C1 segment of cervical spinal cord (tissue), 14 donors: ENCODE data around the gene OGG1.
A peak's percentile ranks its signal among the peaks of the same experiment; 100 is the strongest.
"Not testable (repeated sequence)": the region's sequence is repeated elsewhere in the genome, so short reads cannot be mapped to it uniquely, and the experiment has no call there.

Source experiments
- DNase-seq, 14 donors: peaks; one replicate each; lab custom pipeline; 2025; lab: John Stamatoyannopoulos, UW

OGG1 gene

DNA sequence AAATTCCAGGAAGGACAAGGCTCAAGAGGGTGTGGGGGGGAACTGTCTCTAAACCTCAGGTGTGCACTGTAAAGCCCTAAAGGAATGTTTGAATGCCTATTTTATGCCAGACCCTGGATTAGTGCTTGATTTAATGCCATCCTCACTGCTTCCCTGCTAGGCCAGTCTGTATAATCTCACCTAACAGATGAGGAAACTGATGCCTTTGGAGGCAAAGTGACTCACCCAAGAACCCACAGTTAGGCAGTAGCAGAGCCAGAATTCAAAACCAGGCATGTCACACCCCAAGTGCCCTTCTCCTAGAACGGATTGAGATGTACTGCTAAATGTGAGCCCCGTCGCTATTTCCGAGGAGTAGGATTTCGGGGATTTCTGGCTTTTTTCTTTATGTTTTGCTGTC lies 12.2 kb downstream of the OGG1 start:
- DNase-seq = no peak

DNA sequence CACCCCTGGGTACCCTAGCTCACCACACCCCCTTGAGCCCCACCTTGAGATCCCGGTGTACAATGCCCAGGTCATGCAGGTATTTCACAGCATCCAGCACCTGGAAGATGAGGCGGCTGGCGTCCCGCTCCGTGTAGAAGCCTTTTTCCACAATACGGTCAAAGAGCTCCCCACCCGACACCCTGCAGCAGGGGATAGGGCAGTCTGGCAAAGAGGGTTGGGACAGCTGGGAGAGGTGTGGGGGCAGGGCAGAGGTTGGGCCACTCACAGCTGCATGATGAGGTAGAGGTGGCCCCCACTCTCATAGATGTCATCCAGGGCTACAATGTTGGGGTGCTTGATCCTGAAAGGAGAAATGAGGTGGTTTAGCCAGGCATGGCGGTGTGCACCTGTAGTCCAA lies 13.1 kb downstream of the OGG1 start:
- no peak for DNase-seq

DNA sequence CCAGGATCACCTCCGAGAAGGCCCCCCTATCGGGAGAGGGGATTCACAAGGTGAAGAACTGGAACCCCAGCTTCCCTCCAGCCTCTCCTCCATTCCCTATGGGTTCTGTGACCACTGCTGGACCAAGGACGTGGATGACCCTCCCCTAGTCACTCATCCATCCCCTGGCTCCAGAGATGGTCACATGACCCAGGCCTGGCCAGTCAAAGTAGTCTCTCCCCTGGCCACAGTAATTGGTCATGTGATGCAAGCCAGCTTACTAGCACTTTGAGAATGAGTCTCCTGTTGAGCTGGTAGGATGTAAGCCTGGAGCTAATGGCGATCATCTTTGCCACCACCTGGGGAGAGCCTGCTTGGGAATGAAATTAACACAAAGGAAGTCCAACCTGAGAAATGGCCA lies 16.1 kb downstream of the OGG1 start:
- DNase-seq = no peak

DNA sequence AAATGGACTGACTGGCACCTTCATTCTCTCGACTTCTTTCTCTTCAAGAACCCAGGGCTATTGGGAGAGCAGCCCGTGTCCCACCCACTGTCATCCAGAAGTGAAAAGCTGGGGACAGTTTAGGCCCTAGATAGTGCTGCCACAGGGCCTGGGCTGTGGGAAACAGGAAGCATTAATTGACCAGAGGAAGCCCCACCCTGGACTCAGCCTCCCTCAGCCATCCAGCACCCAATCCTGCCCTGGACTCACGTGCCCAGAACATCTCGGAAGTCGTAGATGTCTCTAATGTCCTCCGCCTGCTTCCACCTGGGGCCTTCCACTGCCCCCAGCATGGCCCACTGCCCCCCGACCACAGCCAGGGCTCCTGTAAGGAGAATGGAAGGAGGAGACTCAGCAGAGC lies 17.7 kb downstream of the OGG1 start:
- no peak for DNase-seq

DNA sequence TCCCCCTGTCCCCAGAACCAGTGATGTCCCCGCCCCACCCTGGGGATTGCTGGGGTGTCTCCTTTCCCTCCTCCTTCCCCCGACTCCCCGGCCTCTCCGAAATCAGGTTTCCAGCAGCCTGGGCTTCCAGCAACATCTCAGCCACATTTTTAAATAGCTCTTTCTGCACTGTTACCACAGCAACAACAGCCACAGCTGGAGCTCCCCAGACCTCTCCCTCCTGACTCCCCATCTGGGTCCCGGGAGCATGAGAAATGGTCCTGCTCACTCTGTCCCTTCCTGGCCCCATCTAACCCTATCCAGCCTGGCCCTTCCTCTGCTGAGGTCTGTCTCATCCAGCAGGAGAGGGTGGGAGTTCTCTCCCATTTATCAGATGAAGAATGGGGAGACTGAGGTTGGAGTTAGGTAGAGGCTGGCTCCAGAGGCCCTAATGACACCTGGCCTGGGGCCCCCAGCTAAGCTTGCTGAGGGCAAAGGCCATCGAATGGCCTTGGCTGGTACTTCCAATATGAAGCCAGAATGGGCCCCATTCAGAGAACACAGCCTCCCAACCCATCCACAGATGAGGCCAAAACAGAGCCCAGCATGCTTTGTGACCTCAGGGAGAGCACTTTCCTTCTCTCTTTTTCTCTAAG lies 18.5 kb downstream of the OGG1 start:
- DNase-seq = no peak

DNA sequence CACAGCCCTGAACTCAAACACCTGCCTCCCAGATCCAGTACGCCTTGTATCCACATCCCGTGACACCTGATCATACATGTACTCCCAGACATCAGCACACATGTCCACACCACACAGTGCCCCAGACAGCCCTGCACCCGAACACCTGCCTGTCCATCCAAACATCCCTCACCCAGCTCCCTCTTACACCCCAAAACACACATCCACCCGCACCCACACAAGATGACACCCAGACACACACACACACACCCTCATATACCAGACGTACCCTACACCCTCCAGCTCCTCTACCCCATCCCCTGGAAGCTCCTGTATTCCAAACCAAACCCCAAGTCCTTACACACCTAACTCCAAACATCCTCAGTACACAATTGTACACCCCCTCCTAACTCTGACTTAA lies 19.3 kb downstream of the OGG1 start:
- DNase-seq = no peak

DNA sequence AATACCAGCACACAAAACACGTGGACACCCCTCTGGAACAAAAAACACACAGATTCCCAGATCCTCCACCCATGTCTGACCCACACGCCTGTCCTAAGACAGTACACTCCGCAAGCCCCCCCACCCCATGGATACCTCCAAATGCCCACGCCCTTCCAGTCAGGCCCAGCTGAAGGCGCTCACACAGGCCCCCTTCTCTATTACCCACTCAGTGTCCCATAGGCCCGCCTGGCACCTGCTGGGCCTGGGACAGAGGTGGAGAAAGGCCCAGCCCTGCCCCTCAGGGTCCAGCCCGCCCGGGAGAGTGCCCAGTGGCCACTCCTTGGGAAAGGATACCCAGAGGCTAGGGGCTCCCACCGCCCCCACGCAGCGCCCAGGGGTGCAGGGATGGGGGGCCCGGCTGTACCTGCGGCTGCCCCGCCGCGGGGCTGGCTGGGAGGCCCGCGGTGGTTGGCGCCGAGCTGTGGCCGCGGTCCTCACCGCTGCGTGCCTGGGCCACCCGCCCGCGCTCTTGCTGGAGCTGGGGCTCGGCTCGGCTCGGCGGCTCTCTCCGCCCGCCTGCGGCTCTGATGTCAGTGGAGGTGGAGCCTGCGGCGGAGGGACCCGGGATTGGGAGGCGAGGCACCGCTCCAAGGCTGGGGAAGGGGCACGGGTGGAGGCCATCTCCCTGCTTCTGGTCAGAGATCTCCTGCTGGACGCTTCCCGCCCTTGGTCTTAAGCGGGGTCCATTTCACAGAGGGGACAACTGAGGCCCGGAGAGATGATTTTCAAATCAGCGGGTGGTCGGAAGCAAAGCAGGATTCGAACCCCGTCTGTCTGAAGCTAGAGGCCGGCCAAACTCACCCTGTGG lies 19.9 kb downstream of the OGG1 start, which contains the start of gene CAMK1:
Gene CAMK1 (minus strand): TSS at position 522 of the 850 bp plus-strand sequence. CDS start 2,198 bp downstream, outside the sequence.
- peak in 12 of 14 donors; percentile 21 to 60 (median 50) for DNase-seq

DNA sequence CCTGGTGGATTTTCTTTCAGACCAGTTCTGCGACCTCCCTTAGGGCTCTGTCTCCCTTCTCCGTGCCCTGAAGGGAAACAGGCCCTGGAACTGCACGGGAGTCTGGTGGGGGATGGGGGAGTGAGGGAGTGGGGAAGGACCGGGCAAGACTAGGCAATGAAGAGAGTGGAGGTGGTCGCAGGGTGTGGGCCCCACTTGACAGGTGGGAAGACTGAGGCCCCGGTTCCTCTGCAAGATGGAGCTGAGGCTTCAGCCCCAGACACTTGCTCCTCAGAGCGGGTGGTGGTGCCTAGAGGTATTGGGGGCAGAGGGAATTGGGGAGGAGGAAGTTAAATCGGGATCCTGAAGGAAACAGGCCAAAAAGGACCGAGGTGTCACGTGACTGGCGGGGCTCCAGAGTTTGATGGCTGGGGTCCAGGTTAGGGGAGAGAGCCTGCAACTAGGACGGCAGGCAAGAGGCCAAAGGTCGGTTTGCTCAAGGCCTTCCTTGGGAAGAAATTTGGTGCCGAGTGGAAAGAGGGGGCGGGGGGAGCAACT lies 20.6 kb downstream of the OGG1 start:
- DNase-seq = peak in 12 of 14 donors; percentile 11 to 70 (median 46)

DNA sequence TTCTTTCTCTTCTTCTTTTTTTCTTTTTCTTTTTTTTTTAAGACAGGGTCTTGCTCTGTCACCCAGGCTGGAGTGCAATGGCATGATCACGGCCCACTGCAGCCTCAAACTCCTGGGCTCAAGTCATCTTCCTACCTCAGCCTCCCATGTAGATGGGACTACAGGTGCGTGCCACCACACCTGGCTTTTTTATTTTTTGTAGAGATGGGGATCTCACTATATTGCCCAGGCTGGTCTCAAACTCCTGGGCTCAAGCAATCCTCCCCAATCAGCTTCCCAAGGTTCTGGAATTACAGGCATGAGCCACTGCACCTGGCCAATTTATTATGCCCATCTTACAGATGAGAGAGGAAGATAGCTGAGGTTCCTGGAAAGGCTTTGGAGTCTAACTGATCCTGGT lies 21.3 kb downstream of the OGG1 start:
- not testable (repeated sequence) for DNase-seq

DNA sequence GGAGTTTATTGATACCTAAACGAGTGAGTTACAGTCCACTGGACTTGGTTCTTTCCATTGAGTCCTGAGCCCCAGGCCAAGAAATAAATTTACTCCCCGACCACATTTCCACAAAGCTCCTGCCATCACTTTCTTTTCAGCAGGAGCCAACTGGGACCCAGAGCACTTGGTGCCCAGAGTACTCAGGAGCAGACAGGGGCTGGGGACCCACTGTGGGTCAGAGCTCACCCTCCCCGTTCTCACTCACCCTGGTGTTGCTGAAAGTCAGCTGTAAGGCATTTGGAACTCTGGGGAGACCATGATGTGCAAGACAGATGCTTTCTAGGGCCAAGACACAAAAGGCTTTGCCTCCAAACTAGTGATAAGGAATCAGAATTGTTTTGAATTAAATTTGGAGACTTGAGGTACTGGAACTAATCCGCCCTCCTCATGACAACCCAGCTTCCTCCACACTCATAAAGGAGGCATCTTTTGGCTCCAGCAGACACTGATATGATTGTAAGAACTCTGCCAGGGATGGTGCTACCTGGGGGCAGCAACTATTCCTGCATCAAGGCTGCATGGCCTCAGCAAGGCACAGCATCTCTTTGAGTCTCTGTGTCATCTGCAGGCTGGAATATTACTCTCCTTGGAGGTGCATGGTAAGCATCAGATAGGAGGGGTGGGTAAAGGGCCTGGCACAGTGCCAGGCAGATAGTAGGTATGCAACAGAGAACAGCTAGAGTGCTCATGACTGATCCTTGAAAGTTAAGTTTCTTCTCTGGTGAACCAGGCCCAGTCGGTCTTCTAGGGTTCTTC lies 27.3 kb downstream of the OGG1 start:
- no peak for DNase-seq

DNA sequence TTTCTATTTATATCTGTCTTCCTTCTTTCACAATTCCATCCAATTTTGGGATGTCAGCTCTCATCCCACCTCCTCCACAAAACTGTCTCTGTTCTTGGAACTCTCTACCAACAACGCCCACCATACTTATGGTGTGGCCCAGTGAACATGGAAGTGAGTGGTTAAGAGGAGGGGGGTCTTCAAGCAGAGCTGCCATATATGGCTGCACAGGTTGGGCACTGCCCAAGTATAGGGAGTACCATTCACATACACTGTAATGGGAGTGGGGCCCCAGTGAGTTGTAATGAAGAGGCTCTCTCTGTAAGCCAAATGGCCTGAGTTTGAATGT lies 27.9 kb downstream of the OGG1 start:
- no peak for DNase-seq

DNA sequence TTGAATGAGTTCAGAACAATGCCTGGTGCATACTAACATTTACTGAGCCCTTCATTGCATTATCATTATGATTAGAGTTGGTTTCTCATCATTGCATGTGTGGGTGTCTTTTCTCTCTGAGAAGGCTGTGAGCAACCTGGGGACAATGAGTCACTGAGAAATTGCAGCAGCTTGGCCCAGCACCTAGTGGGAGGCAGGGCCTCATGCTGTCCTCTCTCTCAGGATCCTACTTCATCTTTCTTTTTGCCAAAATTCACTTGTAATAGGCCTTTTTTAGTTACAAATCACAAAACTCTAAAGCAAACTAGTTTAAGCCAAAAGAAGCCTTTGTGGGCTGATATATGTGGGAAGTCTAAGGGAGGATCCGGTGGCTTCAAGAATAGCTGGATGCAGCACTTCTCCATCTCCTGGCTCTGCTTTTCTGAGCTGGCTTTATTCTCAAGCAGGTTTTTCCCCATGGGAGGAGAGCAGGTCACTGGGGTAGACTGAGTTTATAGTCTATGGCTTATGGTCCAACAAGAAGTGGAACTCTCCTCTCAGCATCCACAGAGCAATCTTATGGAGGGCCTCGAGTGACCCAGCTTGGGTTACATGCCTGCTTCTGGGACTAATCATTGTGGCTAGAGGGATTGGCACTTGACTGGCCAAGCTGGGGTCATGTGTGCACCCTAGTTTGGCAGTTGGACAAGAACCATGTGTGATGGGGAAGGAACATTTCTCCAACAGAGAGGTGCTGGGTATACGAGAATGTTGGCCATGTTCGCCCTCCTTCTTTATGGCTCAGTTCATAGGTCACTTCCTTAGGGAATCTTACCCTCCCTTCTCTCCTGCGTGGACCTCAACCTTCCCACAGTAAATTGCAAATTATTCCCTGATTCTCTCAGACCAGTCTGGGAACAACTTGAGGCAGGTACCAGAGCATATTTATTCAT lies 28.7 kb downstream of the OGG1 start:
- DNase-seq = peak in 1 of 14 donors; percentile 53

DNA sequence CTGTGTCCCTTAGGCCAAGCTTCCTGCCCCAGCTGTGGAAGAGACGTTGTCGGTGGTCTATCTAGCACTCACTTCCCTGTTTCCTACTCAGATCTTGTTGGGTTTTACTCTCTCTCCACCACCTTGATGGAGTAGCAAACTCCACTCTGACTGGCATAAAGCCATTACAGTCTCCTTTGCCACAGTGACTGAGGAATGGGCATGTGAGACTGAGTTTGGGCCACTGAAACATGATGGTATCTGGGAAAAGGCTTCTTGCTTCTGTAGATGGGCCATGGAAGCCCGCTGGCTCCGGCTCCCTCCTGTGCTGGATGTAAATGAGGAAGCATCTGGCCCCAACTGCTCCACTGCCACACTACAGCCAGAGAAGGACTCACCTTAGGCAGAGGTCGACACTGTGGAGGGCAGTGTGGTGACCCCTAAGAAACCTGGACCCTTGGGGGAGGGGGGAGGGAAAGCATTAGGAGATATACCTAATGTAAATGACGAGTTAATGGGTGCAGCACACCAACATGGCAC lies 29.4 kb downstream of the OGG1 start:
- no peak for DNase-seq

DNA sequence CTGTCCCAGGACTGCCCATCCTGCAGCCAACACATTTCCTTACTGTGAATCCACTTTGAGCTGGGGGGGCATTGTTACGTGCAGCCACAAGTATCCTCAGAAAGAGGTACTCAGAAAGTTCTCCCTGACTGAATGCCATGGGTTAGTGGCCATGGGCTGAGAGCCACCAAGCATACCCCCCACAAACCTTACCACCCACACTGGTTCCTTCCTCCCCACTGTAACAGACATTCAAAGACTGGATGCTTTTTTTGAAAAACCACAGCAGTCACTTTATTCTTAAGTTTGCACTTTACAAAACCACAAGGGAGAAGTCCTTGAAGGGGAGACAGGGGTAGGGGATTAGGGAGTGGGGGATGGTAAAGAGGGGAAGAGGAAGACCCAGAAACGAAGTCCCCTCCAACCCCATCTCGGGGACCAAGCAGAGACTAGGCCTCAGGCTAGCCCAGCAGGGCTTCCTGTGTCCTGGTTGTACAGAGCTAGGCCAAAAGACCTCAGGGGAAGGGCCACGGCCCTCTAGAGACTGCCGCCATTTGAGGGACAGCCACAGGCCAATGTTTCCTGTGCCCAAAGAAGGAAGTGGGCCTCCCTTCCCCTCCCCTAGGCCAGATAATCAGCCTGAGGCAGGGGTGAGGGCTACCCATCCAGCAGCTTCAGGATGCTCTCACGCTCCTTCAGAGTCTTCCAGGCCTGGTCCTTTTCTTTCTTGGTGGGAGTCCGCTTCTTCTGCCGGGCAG lies 30.1 kb downstream of the OGG1 start:
- DNase-seq = peak in 7 of 14 donors; percentile 17 to 58 (median 40)

DNA sequence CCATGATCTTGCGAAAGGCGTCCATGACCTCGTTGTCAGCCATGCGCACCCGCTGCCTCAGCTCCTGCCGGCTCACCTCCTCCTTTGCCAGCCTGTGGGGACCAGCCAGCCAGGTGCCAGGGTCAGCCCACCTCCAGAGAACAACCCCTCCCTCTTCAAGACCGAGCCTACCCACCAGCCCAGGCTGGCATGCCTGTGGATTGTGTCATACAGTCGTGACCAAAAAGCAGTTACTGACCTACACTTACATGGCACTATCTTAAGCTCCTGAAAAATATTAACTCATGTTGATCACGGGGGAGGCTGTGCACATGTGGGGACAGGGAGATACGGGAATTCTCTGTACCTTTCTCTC lies 30.7 kb downstream of the OGG1 start:
- no peak for DNase-seq

DNA sequence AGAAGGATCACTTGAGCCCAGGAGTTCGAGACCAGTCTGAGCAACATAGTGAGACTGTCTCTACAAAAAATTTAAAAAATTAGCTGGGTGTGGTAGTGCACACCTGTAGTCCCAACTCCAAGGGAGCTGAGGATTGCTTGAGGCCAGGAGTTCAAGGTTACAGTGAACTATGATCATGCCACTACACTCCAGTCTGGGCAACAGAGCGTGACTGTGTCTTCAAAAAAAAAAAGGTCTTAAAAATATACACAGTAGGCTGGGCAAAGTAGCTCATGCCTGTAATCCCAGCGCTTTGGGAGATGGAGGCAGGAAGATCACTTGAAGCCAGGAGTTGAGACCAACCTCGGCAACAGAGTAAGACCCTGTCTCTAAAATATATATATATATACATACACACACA lies 31.2 kb downstream of the OGG1 start:
- DNase-seq = no peak

DNA sequence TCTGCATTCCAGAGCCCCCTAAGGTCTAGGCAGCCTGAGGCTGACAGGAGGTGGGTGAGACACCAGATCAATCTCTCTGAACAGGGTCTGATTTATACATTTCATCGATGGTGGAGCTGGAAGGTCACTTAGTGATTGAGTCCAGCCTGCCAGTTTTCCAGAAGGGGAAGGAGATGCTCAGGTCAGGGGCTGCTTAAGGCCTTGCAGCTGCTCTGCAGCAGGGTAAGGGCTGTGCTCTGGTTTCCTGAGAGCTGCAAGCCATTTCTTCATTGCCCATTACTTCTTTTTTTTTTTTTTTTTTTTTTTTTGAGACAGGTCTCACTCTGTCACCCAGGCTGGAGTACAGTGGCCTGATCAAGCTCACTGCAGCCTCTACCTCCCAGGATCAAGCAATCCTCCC lies 31.8 kb downstream of the OGG1 start:
- DNase-seq = no peak

DNA sequence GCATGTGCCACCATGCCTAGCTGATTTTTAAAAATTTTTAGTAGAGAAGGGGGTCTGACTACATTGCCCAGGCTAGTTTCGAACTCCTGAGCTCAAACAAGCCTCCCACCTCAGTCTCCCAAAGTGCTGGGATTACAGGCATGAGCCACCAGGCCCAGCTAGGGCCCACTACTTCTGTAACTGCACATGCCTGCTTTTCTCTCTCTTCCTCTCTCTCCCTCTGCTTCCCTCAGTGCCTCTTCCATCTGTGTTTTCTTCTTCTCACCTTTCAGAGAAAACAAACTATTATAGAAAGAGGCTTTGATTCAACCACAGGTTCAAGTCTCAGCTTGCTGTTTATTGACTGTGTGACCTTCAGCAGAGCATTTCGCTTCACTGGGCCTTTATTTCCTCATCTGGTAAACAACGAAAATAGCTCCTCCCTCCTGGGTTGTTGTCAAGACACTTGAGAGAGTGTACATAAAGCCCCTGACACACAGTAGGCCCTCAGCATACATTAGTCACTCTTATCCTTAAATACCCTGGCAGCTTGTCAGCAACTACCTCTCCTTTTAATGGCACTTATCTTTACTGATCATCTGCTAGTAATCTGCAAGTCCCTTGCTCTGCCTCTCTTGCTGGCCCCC lies 32.3 kb downstream of the OGG1 start:
- no peak for DNase-seq

DNA sequence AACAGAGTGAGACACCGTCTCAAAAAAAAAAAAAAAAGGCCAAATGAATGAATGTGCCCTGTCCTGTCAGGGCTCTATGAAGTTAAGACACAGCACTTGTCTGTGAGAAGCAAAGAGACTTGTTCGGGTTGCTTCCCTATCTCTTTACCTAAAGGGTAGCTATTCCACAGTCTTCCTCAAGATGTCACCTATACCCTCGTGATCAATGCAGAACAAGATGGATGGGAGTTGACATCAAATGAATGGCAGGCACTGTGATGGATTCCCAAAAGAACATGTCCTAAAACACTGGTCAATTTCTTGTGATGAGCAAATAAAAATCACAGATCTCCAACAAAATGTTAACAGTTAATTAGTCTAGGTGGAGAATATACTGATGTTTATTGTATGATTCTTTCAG lies 33.0 kb downstream of the OGG1 start:
- no peak for DNase-seq

DNA sequence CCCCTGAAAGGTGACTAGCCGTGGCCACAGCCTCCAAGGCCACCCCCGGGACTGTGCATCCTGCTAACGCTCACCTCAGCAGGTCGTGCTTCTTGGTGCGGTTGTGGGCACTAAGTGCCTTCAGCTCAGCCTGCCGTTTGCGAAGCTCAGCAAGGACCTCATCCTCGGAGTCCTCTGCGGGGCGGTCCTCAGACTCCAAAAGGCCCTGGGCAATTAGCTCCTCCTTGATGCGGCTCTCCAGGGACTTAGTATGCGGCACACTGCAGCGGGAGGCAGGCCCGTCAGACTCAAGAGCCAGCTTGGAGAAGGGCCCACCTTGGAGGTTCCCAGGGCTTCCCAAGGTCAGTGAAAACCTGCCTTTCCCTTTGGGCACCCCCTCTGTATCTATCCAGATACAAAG lies 34.2 kb downstream of the OGG1 start:
- DNase-seq = peak in 1 of 14 donors; percentile 20
